HuH-7.5 (cell line): ENCODE measurements around the gene SCN5A.

ENCODE experiments used
- DNase-seq: peaks from one replicate; pipeline ENCODE4 v3.0.0; 2011; ENCODE audit warnings: low spot score

SCN5A gene

GRCh38 chr3:38600551-38600950 is 48.9 kb downstream of the SCN5A start:
- DNase-seq = no peak

DNA sequence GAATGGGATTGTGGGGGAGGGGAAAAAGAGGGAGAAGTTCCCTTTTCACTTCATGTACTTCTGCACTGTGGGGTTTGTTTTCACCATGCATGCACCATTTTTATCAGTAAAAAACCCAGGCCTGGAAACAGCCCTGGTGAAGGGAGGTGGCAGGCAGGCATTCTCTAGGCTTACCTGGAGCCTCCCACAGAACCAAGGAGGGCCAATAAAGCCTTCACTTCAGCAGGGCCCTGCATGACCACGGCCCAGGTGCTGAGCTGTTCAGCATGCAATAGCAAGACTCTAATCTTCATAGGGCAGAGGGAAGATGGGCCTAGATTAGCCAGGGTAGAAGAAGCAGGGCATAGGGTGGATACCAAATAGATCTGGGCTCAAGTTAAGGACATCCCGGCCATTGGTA is 49.6 kb downstream of the SCN5A start:
- DNase-seq = no peak

DNA sequence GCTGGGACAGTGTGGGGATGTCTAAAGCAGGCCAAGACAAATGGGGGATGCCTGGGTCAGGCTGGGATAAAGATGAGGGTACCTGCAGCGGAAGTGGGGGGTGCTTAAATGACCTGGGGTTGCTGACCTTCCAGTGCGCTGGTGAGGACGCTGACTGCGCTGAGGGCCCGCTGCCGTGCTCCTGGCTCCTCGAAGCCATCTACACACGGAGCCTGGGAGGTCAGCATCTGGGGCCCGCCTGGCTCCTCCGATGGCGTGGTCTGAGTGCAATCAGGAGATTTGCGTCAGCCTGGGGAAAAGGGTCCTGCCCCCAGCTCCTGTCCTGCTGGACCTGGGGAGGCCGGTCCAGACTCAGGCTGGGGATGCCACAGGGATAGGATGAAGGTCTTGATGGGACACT is 50.7 kb downstream of the SCN5A start:
- DNase-seq = no peak

DNA sequence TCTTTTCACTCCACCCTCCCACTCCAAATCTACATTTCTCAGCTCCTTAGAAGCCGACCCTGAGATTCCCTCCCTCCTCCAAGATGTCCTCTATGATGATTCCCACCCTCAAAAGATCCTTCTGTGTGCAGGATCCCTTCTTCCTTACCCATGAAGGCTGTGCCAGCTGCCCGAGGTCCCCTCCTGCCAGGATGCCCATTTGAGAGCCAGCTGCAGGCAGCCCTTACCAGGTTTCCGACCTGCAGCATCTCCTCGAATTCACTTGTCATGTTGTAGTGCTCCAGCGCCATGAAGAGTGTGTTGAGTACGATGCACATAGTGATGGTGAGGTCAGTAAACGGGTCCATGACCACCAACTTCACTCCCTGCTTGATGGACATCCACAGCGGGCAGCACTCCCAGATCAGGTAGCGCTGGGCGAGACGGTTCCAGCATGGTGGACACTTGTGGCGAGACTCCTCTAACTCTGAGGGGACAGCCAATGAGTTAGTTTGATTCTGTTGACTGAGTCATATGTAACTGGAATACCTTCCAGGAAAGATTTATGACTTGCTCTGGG is 51.9 kb downstream of the SCN5A start:
- no peak for DNase-seq

- no peak for DNase-seq
Observed at GRCh38 chr3:38595393-38595792, 54.1 kb downstream of the SCN5A start.

- no peak for DNase-seq
Observed at GRCh38 chr3:38590521-38590920, 59.0 kb downstream of the SCN5A start.

DNA sequence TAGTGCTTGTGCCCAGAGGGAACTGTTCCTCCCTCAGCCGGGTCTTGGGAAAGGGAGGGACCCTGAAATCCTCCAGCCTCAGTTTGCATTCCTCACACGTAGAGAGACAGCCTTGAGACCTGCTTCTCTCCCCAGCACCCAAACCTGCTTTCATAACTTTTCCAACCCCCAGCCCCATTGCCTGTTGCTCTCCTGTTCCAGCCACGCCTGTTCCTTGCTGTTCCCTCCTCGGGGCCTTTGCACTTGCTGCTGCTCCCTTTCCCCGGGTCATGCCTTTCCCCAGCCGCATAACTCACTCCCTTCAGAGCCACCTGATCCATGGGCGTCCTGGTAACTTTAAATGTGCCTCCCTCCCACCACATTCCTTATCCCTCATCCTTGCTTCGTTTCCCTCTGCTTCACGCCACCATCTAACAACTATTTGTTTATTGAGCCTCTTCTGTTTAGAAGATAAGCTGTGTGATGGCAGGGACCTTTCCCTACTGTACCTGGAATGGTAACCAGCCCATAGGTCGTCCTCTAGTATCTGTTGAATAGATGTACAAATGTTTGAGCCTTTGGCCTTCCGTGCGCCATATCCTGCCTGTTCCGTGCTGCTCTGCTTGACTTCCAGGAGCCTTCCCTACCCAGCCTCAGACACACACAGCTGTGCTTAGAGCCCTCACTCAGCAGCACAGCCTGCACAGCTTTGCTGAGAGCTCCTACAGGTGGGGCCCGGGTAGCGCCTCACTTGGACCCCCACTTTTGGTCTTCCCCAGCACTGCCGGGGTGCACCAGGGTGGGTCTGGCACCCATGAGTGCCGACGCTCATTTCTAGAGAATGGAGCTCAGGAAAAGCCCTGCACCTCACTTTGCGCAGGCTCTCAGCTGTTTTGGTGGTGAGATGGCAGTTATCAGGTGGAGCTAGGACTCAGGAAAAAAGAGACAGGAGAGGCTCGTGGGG is 60.2 kb downstream of the SCN5A start:
- DNase-seq = no peak

- no peak for DNase-seq
Observed at GRCh38 chr3:38588371-38588971, 61.0 kb downstream of the SCN5A start.

- DNase-seq = no peak
Observed at GRCh38 chr3:38587548-38588131, 61.8 kb downstream of the SCN5A start.

DNA sequence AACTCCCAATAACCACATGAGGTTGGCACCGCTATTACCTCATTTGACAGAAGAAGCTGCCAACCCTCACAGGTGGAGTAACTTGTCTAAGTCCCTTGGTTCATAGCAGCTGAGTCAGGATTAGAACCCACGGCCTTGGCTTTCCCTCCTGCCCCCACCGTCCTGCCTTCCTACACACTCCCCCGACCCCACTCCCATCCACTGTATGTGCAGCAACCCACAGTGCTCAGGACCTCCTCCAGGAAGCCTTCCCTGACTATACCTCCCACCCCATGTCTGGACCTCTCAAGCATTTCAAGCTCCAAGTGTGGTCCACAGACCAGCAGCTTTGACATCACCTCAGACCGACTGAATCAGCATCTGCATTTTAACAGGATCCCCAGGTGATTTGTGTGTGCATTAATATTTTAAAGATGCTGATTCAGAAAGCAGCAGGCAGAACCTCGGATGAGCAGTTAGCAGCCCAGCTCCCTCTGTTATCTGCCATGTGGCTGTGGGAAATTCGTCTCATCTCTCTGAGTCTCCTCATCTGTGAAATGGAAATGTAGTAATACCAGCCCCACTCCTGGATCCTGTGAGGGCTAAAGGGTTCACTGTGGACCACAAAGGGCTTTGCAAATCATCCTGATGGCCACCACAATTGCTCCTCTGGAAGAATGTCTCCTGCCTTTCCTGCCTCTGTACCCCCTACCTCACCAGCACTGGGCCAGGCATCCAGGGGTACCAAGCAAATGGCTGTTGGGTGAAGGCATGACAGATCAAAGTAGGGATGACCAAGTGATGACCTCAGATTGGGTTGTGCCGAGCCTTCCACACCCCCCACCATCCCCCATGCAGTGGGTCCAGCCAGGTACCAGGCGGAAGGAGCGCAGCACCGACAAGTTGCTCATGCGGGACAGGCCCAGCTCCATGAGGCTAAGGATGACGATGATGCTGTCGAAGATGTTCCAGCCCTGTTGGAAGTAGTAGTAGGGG is 62.7 kb downstream of the SCN5A start:
- DNase-seq = no peak

DNA sequence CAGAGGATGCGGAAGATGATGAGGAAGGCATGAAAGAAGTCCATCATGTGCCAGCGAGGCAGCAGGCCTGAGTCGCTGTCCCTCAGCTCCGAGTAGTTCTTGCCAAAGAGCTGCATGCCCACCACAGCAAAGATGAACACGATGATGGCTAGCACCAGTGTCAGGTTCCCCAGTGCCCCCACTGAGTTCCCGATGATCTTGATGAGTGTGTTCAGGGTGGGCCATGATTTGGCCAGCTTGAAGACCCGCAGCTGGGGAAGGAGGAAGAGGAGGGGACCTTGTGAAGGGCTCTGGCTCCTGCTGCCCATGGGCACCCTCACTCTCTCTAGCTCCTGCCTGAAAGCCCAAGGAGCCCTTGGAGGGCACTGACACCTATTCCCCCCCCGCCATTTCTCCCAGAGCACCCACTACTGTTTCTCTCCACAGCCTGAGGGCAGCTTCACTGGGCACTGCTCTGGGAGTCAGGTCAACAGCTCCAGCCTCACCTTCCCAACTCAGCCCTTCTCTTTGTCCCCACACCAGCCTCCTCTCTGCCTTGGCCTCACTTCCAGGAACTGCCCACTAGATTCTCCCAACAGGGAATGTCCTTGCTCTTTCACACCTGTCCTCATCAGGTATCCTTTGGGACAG is 63.6 kb downstream of the SCN5A start:
- DNase-seq = no peak

- no peak for DNase-seq
Observed at GRCh38 chr3:38583688-38584087, 65.8 kb downstream of the SCN5A start.

- no peak for DNase-seq
Observed at GRCh38 chr3:38582941-38583645, 66.4 kb downstream of the SCN5A start.

GRCh38 chr3:38582316-38582715 is 67.2 kb downstream of the SCN5A start:
- no peak for DNase-seq

GRCh38 chr3:38581774-38582173 is 67.7 kb downstream of the SCN5A start:
- DNase-seq = no peak

- no peak for DNase-seq
Observed at GRCh38 chr3:38580450-38581382, 68.8 kb downstream of the SCN5A start.

DNA sequence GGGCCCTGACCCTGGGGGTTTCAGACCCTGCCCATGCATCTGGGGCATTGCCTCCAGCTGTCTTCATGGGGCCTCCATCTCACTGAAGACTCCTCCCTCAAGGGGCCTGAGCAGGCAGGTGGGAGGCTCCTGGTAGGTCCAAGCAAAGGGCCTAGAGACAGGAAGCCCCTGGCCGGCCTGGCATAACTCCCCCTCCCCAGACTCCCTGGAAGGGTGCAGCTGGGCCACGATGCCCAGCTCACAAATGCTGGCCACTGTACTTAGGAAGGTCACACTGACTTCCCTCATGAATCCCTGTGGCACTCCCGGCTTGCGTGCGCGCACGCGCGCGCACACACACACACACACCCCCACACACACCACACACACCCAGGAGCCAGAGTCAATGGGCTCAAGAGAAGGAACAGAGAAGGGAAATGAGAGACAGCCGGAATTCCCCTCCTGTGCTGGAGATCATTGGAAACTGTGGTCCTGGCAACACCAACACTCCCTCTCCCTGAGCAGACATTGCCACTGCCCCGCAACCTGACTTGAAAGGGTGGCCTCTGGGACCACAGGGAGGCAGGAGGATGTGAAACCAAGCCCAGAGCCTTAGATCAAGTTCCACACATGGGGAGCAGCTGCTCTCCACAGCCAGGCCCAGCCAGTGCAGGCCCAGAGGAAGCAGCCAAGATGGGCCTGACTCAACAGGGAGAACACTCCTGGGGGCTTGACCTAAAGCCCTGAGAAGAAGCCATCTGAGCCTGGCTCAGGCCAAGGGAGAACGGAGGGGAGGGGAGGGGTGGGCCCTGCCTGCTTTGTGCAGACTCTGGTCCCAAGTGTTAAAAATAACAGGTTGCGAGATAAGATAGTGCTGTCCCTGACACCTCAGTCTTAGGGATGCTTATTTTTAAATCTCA is 69.7 kb downstream of the SCN5A start:
- DNase-seq = no peak

DNA sequence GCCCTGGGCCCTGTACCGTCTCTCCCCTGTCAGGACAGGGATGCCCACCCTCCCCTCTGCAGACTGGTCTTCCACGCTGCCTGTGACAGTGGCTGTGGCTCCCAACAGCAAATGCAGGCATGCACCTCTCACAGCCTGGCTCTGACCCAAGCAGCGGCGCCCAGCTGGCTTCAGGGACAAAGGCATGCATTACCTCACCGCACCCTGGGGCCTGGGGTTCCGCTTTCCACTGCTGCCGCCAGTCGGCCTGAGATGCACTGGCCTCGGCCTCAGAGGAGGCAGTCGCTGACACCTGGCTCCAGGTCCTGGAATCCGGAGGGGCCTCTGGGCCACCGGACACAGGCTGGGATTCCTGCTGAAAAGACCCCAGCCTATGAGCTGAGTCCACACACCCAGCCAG is 70.3 kb downstream of the SCN5A start:
- peak; percentile 46 for DNase-seq
